DND-41 (cell line): ENCODE measurements around the gene ACTL8.

ENCODE experiments used
- EZH2 ChIP-seq: IDR thresholded peaks from 3 replicates; pipeline ENCODE4 v1.6.1; 2012; ENCODE audit warnings: borderline replicate concordance, low read depth, mild to moderate bottlenecking, moderate library complexity, low read length, inconsistent platforms; ENCODE audit not compliant: severe bottlenecking
- TF ChIP-seq, protein P1 (sequence below): IDR thresholded peaks from 2 replicates; pipeline ENCODE4 v1.5.1; 2012; ENCODE audit warnings: borderline replicate concordance, low read length, moderate library complexity, mild to moderate bottlenecking; ENCODE audit not compliant: poor library complexity, severe bottlenecking; ENCODE audit errors: extremely low read depth

DNA sequence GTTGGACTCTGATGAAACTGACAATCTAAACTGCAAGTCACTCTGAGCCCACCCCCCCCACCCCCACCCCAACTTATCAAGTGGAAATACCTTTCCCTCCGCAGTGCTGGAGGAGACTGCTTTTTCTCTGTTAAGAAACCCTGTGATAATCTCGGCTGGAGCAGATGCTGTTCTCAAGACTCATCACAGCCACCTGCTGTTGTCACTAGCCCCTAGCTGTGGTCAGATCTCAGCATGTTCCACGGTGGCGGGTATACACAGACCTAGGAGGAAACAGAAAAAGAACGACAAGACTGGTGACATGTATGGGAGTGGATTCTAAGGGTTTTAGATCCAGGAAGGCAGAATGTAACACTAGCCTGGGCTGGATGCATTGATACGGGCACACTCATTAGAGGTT lies 2.3 kb downstream of the ACTL8 start:
- TF ChIP-seq, protein P1, sequence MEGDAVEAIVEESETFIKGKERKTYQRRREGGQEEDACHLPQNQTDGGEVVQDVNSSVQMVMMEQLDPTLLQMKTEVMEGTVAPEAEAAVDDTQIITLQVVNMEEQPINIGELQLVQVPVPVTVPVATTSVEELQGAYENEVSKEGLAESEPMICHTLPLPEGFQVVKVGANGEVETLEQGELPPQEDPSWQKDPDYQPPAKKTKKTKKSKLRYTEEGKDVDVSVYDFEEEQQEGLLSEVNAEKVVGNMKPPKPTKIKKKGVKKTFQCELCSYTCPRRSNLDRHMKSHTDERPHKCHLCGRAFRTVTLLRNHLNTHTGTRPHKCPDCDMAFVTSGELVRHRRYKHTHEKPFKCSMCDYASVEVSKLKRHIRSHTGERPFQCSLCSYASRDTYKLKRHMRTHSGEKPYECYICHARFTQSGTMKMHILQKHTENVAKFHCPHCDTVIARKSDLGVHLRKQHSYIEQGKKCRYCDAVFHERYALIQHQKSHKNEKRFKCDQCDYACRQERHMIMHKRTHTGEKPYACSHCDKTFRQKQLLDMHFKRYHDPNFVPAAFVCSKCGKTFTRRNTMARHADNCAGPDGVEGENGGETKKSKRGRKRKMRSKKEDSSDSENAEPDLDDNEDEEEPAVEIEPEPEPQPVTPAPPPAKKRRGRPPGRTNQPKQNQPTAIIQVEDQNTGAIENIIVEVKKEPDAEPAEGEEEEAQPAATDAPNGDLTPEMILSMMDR, result no peak
- TF ChIP-seq EZH2, result no peak
